ENCODE results near the gene USP11.

DNA sequence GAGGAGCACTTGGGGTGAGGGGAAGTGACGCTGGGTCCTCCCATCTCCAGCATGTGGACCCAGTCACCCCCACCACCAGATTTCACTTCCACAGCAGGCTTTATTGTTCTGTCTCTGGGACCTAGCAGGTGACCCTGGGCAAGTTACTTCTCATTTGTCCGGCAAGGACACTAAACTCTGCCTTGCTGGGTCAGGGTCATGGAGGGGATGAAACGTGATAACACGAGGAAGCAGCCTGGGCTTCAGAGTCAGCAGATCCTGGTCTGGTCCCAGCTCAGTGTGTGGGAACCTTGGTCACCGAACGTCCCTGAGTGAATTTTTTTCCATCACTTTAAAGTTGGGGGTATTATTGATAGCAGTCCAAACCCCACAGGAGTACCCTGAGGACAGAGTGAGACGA, 35.3 kb upstream of the USP11 start:
- TF ChIP-seq, protein P1, sequence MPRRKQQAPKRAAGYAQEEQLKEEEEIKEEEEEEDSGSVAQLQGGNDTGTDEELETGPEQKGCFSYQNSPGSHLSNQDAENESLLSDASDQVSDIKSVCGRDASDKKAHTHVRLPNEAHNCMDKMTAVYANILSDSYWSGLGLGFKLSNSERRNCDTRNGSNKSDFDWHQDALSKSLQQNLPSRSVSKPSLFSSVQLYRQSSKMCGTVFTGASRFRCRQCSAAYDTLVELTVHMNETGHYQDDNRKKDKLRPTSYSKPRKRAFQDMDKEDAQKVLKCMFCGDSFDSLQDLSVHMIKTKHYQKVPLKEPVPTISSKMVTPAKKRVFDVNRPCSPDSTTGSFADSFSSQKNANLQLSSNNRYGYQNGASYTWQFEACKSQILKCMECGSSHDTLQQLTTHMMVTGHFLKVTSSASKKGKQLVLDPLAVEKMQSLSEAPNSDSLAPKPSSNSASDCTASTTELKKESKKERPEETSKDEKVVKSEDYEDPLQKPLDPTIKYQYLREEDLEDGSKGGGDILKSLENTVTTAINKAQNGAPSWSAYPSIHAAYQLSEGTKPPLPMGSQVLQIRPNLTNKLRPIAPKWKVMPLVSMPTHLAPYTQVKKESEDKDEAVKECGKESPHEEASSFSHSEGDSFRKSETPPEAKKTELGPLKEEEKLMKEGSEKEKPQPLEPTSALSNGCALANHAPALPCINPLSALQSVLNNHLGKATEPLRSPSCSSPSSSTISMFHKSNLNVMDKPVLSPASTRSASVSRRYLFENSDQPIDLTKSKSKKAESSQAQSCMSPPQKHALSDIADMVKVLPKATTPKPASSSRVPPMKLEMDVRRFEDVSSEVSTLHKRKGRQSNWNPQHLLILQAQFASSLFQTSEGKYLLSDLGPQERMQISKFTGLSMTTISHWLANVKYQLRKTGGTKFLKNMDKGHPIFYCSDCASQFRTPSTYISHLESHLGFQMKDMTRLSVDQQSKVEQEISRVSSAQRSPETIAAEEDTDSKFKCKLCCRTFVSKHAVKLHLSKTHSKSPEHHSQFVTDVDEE (CRISPR knock-in tag; IDR thresholded peaks at IDR 0.05): no peak
- TF ChIP-seq RARB (CRISPR knock-in tag; IDR thresholded peaks at IDR 0.05) (no peak), ZFP30 (CRISPR knock-in tag; IDR thresholded peaks at IDR 0.05) (no peak), ARNTL (CRISPR knock-in tag; IDR thresholded peaks at IDR 0.05; ENCODE audit: borderline replicate concordance, low read depth) (no peak), ZNF565 (CRISPR knock-in tag; conservative IDR thresholded peaks at IDR 0.05; ENCODE audit: low read depth) (no peak)
- TF ChIP-seq, protein P2, sequence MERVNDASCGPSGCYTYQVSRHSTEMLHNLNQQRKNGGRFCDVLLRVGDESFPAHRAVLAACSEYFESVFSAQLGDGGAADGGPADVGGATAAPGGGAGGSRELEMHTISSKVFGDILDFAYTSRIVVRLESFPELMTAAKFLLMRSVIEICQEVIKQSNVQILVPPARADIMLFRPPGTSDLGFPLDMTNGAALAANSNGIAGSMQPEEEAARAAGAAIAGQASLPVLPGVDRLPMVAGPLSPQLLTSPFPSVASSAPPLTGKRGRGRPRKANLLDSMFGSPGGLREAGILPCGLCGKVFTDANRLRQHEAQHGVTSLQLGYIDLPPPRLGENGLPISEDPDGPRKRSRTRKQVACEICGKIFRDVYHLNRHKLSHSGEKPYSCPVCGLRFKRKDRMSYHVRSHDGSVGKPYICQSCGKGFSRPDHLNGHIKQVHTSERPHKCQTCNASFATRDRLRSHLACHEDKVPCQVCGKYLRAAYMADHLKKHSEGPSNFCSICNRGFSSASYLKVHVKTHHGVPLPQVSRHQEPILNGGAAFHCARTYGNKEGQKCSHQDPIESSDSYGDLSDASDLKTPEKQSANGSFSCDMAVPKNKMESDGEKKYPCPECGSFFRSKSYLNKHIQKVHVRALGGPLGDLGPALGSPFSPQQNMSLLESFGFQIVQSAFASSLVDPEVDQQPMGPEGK (CRISPR knock-in tag; IDR thresholded peaks at IDR 0.05; ENCODE audit: borderline replicate concordance): no peak

Measured in SK-N-SH treated with all-trans-retinoic acid at 6 μM for 48 hours (cell line).